Neural crest cell (in vitro differentiated cells): ENCODE measurements around the gene SPIRE2. TPM values are rescaled to one million over a fixed set of nuclear protein-coding genes. Genes with fewer than 3 reads are reported as not detected.

Source experiments
- DNase-seq: peaks from one replicate; pipeline ENCODE4 v3.0.0; 2021; ENCODE audit warnings: low read depth, mixed read lengths, low spot score
- H3K27ac Mint-ChIP-seq: one replicate; pipeline ENCODE4 v1.8.0; 2021; ENCODE audit warnings: mild to moderate bottlenecking, mixed read lengths; ENCODE audit not compliant: unreplicated experiment
- H3K27me3 Mint-ChIP-seq: 2 replicates; pipeline ENCODE4 v1.8.0; 2021; ENCODE audit warnings: low read depth, mild to moderate bottlenecking, mixed read lengths
- H3K36me3 Mint-ChIP-seq: 2 replicates; pipeline ENCODE4 v1.8.0; 2021; ENCODE audit warnings: low read depth, mild to moderate bottlenecking, mixed read lengths
- H3K4me1 Mint-ChIP-seq: 2 replicates; pipeline ENCODE4 v1.8.0; 2021; ENCODE audit warnings: mixed read lengths
- H3K4me3 Mint-ChIP-seq: one replicate; pipeline ENCODE4 v1.8.0; 2021; ENCODE audit warnings: mild to moderate bottlenecking, mixed read lengths
- H3K9me3 Mint-ChIP-seq: 2 replicates; pipeline ENCODE4 v1.8.0; 2021; ENCODE audit warnings: mixed read lengths
- total RNA-seq: library from RNA; stranded (reverse); gene quantifications from 2 replicates; pipeline ENCODE4 v1.2.1, GENCODE V29; 2021
- TF ChIP-seq, protein P1 (sequence below): fragments of 200-600 bp; sonication (generic); conservative IDR thresholded peaks from 2 replicates; pipeline ENCODE4 v1.5.0; 2021; ENCODE audit warnings: antibody characterized with exemption, mild to moderate bottlenecking

The SPIRE2 gene
- total RNA-seq, 1 donor from 2014 or later: 18.0 TPM

DNA sequence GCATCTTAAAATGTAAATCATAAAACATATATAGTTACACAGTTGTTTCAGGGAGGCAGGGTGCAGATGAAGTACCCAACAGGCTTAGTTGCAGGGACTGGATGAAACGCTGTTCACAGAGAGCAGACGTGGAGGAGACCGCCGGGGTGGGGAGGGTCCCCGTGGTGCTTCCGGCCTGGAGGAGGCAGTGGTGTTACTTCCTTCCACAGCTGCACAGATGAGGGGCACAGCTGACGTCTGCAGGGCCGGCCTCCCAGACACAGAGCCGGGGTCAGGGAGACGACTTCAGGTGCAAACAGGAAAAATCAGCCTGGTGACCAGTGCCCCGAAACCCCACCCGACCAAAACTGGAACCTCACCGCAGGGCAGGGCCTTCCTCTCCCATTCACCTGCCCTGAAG lies 17.1 kb downstream of the SPIRE2 start:
- Mint-ChIP-seq H3K27ac (no peak overlapping the region), H3K27me3 (no peaks in the 10 kb centered on the region), H3K4me3 (no peak overlapping the region), H3K36me3 (no peaks in the 10 kb centered on the region), H3K9me3 (no peaks in the 10 kb centered on the region), H3K4me1 (peaks cover 5% of the 10 kb centered on the region)
- no peak for DNase-seq
- TF ChIP-seq, protein P1, sequence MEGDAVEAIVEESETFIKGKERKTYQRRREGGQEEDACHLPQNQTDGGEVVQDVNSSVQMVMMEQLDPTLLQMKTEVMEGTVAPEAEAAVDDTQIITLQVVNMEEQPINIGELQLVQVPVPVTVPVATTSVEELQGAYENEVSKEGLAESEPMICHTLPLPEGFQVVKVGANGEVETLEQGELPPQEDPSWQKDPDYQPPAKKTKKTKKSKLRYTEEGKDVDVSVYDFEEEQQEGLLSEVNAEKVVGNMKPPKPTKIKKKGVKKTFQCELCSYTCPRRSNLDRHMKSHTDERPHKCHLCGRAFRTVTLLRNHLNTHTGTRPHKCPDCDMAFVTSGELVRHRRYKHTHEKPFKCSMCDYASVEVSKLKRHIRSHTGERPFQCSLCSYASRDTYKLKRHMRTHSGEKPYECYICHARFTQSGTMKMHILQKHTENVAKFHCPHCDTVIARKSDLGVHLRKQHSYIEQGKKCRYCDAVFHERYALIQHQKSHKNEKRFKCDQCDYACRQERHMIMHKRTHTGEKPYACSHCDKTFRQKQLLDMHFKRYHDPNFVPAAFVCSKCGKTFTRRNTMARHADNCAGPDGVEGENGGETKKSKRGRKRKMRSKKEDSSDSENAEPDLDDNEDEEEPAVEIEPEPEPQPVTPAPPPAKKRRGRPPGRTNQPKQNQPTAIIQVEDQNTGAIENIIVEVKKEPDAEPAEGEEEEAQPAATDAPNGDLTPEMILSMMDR: no peak

- Mint-ChIP-seq H3K27ac (no peak overlapping the region), H3K4me3 (no peak overlapping the region), H3K4me1 (peaks cover 5% of the 10 kb centered on the region), H3K9me3 (no peaks in the 10 kb centered on the region), H3K27me3 (no peaks in the 10 kb centered on the region), H3K36me3 (peaks cover 2% of the 10 kb centered on the region)
- DNase-seq: no peak
- TF ChIP-seq, protein P1: no peak
Observed at GRCh38 chr16:89847051-89847939, 19.0 kb downstream of the SPIRE2 start.

DNA sequence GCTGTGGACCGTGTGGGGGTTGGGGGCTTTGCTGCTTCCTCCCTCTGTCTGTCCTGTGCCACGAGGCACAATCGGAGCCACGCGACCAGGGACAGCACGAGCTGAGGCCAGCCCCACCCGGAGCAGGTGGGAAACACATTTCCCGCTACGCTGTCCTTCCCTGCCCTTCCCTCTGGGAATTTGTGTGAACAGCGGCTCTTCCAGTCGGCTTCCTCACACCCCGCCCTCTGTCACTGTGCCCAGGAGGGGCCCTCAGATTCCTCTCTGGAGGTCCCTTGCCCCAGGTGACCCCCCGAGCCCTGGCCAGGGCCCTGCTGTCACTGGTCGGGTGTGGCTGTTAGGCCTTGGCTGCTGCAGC lies 19.6 kb downstream of the SPIRE2 start:
- Mint-ChIP-seq H3K4me1 (peaks cover under 1% of the 10 kb centered on the region), H3K36me3 (peaks cover 2% of the 10 kb centered on the region), H3K27me3 (no peaks in the 10 kb centered on the region), H3K27ac (no peak overlapping the region), H3K4me3 (no peak overlapping the region), H3K9me3 (no peaks in the 10 kb centered on the region)
- no peak for DNase-seq
- TF ChIP-seq, protein P1: no peak

DNA sequence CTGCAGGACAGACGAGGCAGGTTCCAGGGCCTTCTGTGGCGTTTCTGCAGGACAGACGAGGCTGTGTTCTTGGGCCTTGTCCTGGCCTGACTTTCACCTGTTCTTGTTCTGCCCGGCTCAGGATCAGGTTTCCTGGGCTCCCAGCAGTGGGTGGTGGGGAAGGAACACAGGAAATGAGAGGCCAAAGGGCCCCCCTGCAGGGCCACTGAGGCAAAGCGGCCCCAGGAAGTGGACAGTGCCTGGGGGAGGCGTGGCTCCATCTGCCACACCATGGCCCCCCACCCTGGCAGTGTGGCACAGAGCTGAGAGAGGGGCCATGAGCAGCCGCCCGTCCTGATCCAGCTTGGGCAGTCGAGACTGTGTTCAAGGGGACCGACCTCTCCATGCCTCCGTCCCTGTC lies 20.7 kb downstream of the SPIRE2 start:
- TF ChIP-seq, protein P1: no peak
- no peaks in the 10 kb centered on the region for H3K9me3 Mint-ChIP-seq
- no peaks in the 10 kb centered on the region for H3K4me1 Mint-ChIP-seq
- no peak overlapping the region for H3K4me3 Mint-ChIP-seq
- no peak for DNase-seq
- H3K27ac Mint-ChIP-seq: no peak overlapping the region
- no peaks in the 10 kb centered on the region for H3K27me3 Mint-ChIP-seq
- H3K36me3 Mint-ChIP-seq: peaks cover 2% of the 10 kb centered on the region

DNA sequence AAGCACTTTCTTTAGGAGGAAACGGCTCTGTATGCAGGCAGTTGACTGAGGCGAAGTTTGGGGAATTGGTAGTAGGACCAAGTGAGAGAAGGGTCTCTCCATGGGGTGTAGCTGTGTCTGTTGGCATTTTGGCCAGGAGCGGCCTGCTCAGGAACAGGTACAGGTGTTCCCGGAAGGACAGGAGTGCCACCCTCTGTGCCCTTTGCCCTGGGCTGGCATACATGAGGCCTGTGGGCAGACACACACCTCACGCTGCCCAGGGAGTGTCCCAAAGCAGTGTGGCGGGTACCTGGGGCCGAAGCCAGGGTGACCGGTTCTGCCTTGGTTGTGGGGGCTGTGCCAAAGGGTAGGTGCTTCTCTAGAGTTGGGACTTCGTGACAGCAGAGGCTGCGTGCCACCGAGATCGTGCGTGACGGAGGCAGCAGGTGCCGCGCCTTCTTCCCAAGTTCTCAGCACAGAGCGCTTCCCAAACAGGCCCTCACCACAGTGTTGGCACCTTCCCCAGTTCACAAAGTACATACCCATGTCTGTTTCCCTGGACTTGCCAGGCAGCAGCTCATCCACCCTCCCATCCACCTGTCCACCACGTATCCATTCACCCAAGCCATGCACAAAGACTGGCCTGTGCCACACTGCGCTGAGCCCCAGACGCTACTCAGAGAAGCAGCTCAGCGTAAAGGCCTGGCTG lies 25.2 kb downstream of the SPIRE2 start:
- no peak for DNase-seq
- TF ChIP-seq, protein P1: no peak
- Mint-ChIP-seq H3K27ac (peak overlapping the region; percentile 67), H3K4me1 (no peaks in the 10 kb centered on the region), H3K9me3 (no peaks in the 10 kb centered on the region), H3K4me3 (no peak overlapping the region), H3K27me3 (no peaks in the 10 kb centered on the region), H3K36me3 (peaks cover 2% of the 10 kb centered on the region)
